Glutamatergic neuron (in vitro differentiated cells): ENCODE measurements around the gene CFAP299. TPM values are rescaled to one million over a fixed set of nuclear protein-coding genes. Genes with fewer than 3 reads are reported as not detected.
"Not testable (repeated sequence)": the region's sequence is repeated elsewhere in the genome, so short reads cannot be mapped to it uniquely, and the experiment has no call there.

ENCODE experiments used
- DNase-seq: peaks from one replicate; pipeline ENCODE4 v3.0.0; 2022
- H3K27ac Mint-ChIP-seq: one replicate; pipeline ENCODE4 v1.8.0; 2020; ENCODE audit warnings: mild to moderate bottlenecking, mixed read lengths, inconsistent platforms; ENCODE audit not compliant: unreplicated experiment
- H3K27me3 Mint-ChIP-seq: one replicate; pipeline ENCODE4 v1.8.0; 2020; ENCODE audit warnings: mild to moderate bottlenecking, moderate library complexity, mixed read lengths, inconsistent platforms; ENCODE audit not compliant: unreplicated experiment
- H3K36me3 Mint-ChIP-seq: one replicate; pipeline ENCODE4 v1.8.0; 2020; ENCODE audit warnings: mild to moderate bottlenecking, mixed read lengths, inconsistent platforms; ENCODE audit not compliant: unreplicated experiment
- H3K4me1 Mint-ChIP-seq: one replicate; pipeline ENCODE4 v1.8.0; 2020; ENCODE audit warnings: mild to moderate bottlenecking, low read depth, mixed read lengths, inconsistent platforms; ENCODE audit not compliant: unreplicated experiment
- H3K4me3 Mint-ChIP-seq: one replicate; pipeline ENCODE4 v1.8.0; 2020; ENCODE audit warnings: mild to moderate bottlenecking, mixed read lengths, inconsistent platforms; ENCODE audit not compliant: unreplicated experiment
- H3K9me3 Mint-ChIP-seq: one replicate; pipeline ENCODE4 v1.8.0; 2020; ENCODE audit warnings: mild to moderate bottlenecking, moderate library complexity, mixed read lengths, inconsistent platforms; ENCODE audit not compliant: unreplicated experiment
- total RNA-seq: library from RNA; stranded (reverse); fragmentation: NEBNext Ultra II Directional; extraction: Animal tissue kit (Norgen Biotek cat#: 25700); gene quantifications from one replicate; pipeline ENCODE4 v1.2.1, GENCODE V29; 2021; ENCODE audit not compliant: unreplicated experiment
- TF ChIP-seq, protein P1 (sequence below): fragments of 200-600 bp; sonication (generic); IDR thresholded peaks from one replicate; pipeline ENCODE4 v1.5.0; 2021; ENCODE audit not compliant: partially characterized antibody, unreplicated experiment

Gene CFAP299
- total RNA-seq, 1 donor from 2014 or later: not detected

DNA sequence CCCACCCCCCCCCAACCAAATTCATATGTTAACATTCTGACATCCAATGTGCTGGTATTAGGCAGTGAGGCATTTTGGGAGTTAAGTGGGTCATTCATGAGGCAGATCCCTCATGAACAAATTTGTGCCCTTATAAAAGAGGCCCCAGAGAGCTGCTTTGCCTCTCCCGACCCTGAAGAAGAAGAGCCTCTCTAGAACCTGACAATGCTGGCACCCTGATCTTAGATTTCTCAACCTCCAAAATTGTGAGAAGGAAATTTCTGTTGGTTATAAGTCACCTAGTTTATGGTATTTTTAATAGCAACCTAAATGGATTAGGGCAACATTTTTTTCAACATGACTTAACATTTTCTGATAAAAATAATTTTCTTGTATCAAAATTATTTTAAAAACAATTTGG lies 296.3 kb downstream of the CFAP299 start:
- H3K9me3 Mint-ChIP-seq: no peaks in the 10 kb centered on the region
- H3K27ac Mint-ChIP-seq: no peak overlapping the region
- H3K4me1 Mint-ChIP-seq: no peaks in the 10 kb centered on the region
- no peak for DNase-seq
- H3K4me3 Mint-ChIP-seq: no peak overlapping the region
- TF ChIP-seq, protein P1, sequence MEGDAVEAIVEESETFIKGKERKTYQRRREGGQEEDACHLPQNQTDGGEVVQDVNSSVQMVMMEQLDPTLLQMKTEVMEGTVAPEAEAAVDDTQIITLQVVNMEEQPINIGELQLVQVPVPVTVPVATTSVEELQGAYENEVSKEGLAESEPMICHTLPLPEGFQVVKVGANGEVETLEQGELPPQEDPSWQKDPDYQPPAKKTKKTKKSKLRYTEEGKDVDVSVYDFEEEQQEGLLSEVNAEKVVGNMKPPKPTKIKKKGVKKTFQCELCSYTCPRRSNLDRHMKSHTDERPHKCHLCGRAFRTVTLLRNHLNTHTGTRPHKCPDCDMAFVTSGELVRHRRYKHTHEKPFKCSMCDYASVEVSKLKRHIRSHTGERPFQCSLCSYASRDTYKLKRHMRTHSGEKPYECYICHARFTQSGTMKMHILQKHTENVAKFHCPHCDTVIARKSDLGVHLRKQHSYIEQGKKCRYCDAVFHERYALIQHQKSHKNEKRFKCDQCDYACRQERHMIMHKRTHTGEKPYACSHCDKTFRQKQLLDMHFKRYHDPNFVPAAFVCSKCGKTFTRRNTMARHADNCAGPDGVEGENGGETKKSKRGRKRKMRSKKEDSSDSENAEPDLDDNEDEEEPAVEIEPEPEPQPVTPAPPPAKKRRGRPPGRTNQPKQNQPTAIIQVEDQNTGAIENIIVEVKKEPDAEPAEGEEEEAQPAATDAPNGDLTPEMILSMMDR: no peak
- H3K36me3 Mint-ChIP-seq: peaks cover 11% of the 10 kb centered on the region
- H3K27me3 Mint-ChIP-seq: no peaks in the 10 kb centered on the region

DNA sequence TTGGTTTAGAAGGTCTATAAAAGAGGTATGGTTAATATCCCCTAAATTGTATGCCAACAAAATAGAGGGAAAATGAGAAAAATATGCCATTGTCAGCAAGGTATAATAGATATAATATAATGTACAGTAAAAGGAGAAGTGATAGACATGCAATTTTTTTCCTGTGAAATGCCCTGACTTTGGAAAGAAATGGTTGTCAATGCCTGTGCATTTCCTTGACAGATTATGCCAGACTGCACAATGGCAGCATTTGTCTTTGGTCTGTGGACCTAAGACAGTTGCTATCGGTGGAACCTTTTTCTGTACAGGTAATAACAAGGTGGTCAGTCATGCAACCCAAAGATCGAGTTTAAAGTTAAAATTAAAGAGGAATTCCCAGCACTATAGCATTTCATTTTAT lies 301.7 kb downstream of the CFAP299 start:
- Mint-ChIP-seq H3K4me1 (no peaks in the 10 kb centered on the region), H3K27me3 (no peaks in the 10 kb centered on the region), H3K9me3 (no peaks in the 10 kb centered on the region), H3K4me3 (no peak overlapping the region), H3K27ac (no peak overlapping the region), H3K36me3 (no peaks in the 10 kb centered on the region)
- TF ChIP-seq, protein P1: no peak
- DNase-seq: no peak

- Mint-ChIP-seq H3K4me3 (no peak overlapping the region), H3K27ac (no peak overlapping the region), H3K9me3 (no peaks in the 10 kb centered on the region), H3K4me1 (no peaks in the 10 kb centered on the region), H3K27me3 (peaks cover 1% of the 10 kb centered on the region), H3K36me3 (no peaks in the 10 kb centered on the region)
- TF ChIP-seq, protein P1: no peak
- no peak for DNase-seq
Measured at GRCh38 chr4:80646061-80646460, 310.5 kb downstream of the CFAP299 start.

DNA sequence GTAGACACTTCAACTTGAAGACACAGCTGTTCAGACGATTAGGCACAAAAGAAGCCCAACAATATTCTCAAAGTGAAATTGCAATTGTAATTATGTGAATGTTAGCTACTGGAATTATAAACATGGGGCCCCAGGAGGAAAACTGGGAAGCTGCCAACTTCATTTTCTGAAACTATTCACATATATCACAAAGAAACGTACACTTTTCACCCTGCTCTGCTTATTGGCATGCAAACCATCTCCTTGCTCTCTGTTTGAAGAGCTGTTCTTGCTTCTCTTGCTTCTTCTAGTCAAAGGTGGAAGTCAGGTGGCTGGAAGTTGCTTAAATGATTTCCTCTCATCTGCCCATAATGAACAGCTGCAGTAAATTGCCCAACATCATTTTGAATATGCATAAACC lies 320.1 kb downstream of the CFAP299 start:
- no peak overlapping the region for H3K27ac Mint-ChIP-seq

DNA sequence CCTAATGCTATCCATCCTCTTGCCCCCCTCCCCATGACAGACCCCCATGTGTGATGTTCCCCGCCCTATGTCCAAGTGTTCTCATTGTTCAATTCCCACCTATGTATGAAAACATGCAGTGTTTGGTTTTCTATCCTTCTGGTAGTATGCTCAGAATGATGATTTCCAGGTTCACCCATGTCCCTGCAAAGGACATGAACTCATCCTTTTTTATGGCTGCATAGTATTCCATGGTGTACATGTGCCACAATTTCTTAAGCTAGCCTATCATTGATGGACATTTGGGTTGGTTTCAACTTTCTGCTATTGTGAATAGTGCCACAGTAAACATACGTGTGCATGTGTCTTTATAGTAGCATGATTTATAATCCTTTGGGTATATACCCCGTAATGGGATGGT lies 334.6 kb downstream of the CFAP299 start:
- not testable (repeated sequence) for H3K27me3 Mint-ChIP-seq, H3K4me1 Mint-ChIP-seq, H3K36me3 Mint-ChIP-seq, H3K4me3 Mint-ChIP-seq, DNase-seq, H3K9me3 Mint-ChIP-seq, H3K27ac Mint-ChIP-seq

More for the DNA sequence above, 320.1 kb downstream of the CFAP299 start:
- Mint-ChIP-seq H3K4me3 (no peak overlapping the region), H3K27me3 (peaks cover 3% of the 10 kb centered on the region), H3K9me3 (no peaks in the 10 kb centered on the region), H3K4me1 (no peaks in the 10 kb centered on the region), H3K36me3 (no peaks in the 10 kb centered on the region)
- DNase-seq: no peak
- TF ChIP-seq, protein P1: no peak

DNA sequence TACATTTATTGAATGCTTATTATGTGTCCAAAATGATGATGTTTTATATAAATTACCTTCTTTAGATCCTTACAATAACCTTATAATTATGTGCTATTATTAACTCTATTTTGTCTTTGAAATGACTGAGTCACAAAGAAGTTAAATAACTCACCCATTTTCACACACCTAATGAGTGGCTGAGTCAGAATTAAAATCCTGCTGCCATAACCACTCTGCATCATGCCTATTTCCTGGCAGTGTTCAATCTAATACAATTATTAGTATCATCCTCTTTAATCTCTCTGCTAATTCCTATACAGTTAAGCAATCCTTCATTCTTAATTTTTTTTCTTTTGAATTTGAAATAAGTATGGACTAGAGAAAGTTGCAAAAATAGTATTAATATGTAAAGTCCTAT lies 342.9 kb downstream of the CFAP299 start:
- Mint-ChIP-seq H3K4me3 (no peak overlapping the region), H3K4me1 (no peaks in the 10 kb centered on the region), H3K36me3 (no peaks in the 10 kb centered on the region), H3K27me3 (peaks cover 2% of the 10 kb centered on the region), H3K9me3 (no peaks in the 10 kb centered on the region), H3K27ac (no peak overlapping the region)
- TF ChIP-seq, protein P1: no peak
- DNase-seq: no peak
